Measurements from ENCODE around the gene SLC30A7.
"Not testable (repeated sequence)": the region's sequence is repeated elsewhere in the genome, so short reads cannot be mapped to it uniquely, and the experiment has no call there.

- not testable (repeated sequence) for TF ChIP-seq CTCF (IDR thresholded peaks at IDR 0.05; ENCODE audit: insufficient read depth, low read depth, low read length); EZH2 (IDR thresholded peaks at IDR 0.05; ENCODE audit: insufficient read depth, low read length)
These were observed 37.7 kb downstream of the SLC30A7 start for GRCh38 chr1:100933555-100933954.
